ENCODE results near the gene KCTD7. TPM values are rescaled to one million over a fixed set of nuclear protein-coding genes. Genes with fewer than 3 reads are reported as not detected.

Gene KCTD7
- total and polyA plus RNA-seq, 4 donors = 10.8 to 24.4 (median 13.1) TPM

- no peaks in the 10 kb centered on the region for H3K36me3 ChIP-seq (ENCODE audit: control insufficient read depth in 1 of 2, insufficient read depth in 2 of 2, low read length in 1 of 2)
- WGBS, 2 donors = 94 to 97% methylated on average over 2 of the region's 2 CpGs
- H3K4me3 ChIP-seq (ENCODE audit: low read length in 2 of 2) = no peak overlapping the region
- no peaks in the 10 kb centered on the region for H3K27me3 ChIP-seq (ENCODE audit: control insufficient read depth in 1 of 2, insufficient read depth in 2 of 2, low read length in 1 of 2)
- no peaks in the 10 kb centered on the region for H3K9me3 ChIP-seq (ENCODE audit: control insufficient read depth, low read length)
- no peak overlapping the region for H3K27ac ChIP-seq (ENCODE audit: low read depth in 1 of 2, low read length in 2 of 2)
- DNase-seq = no peak
- intact Hi-C loops (cut with DNase I) = no loop called here
- H3K4me1 ChIP-seq (ENCODE audit: control insufficient read depth in 1 of 2, insufficient read depth in 2 of 2, low read length in 2 of 2) = no peaks in the 10 kb centered on the region
- ATAC-seq (ENCODE audit: low FRiP score) = no peak
These were observed 60.4 kb downstream of the KCTD7 start for GRCh38 chr7:66689081-66689480.

GRCh38 chr7:66693331-66693730, 64.7 kb downstream of the KCTD7 start:
- intact Hi-C loops (cut with DNase I) = no loop called here
- ATAC-seq (ENCODE audit: low FRiP score) (no peak), DNase-seq (no peak)
- Histone ChIP-seq H3K4me3 (ENCODE audit: low read length in 2 of 2) (no peak overlapping the region), H3K36me3 (ENCODE audit: control insufficient read depth in 1 of 2, insufficient read depth in 2 of 2, low read length in 1 of 2) (no peaks in the 10 kb centered on the region), H3K27ac (ENCODE audit: low read depth in 1 of 2, low read length in 2 of 2) (no peak overlapping the region), H3K4me1 (ENCODE audit: control insufficient read depth in 1 of 2, insufficient read depth in 2 of 2, low read length in 2 of 2) (no peaks in the 10 kb centered on the region), H3K9me3 (ENCODE audit: control insufficient read depth, low read length) (no peaks in the 10 kb centered on the region), H3K27me3 (ENCODE audit: control insufficient read depth in 1 of 2, insufficient read depth in 2 of 2, low read length in 1 of 2) (no peaks in the 10 kb centered on the region)
- 75 to 80% methylated on average over 4 of the region's 4 CpGs for WGBS, 2 donors

Other genes with a start within 250 kb of the KCTD7 start
- gene RABGEF1, start 111.9 kb downstream of the KCTD7 start, total RNA-seq = 10 to 100 TPM; 30.3 to 38.0 TPM
- gene RABGEF1, start 111.9 kb downstream of the KCTD7 start, polyA plus RNA-seq = 10 to 100 TPM in 1 of 2 donors, 1 to 10 TPM in 1; 8.9 to 20.9 TPM

Measured in aorta (tissue), 5 donors.